Measurements from ENCODE around the gene SLC25A19. TPM values are rescaled to one million over a fixed set of nuclear protein-coding genes. Genes with fewer than 3 reads are reported as not detected.

Gene SLC25A19
- total RNA-seq, 1 experiment from 2014 or later: 29.8 TPM

GRCh38 chr17:75318211-75318610, 29.0 kb upstream of the SLC25A19 start:
- intact Hi-C loops (cut with micrococcal nuclease; ENCODE audit: unreplicated experiment): no loop called here
- Mint-ChIP-seq H3K4me3 (ENCODE audit: unreplicated experiment) (no peak overlapping the region), H3K9me3 (ENCODE audit: unreplicated experiment) (no peaks in the 10 kb centered on the region), H3K27me3 (ENCODE audit: insufficient read depth, unreplicated experiment) (no peaks in the 10 kb centered on the region), H3K27ac (ENCODE audit: unreplicated experiment) (no peak overlapping the region), H3K4me1 (ENCODE audit: low read depth, unreplicated experiment) (peaks cover 7% of the 10 kb centered on the region), H3K36me3 (ENCODE audit: insufficient read depth, unreplicated experiment) (peaks cover 75% of the 10 kb centered on the region)
- CTCF ChIA-PET: no interaction called here
- POLR2A ChIA-PET: interaction anchor here (0.6 kb wide), 1 partner anchor 47 kb away, joined by 3 read pairs; no protein-coding TSS in a partner anchor
- BruUV-seq (replicated peaks): no TSS peak
- no peaks in the 10 kb centered on the region for H3K9me3 ChIP-seq
- no peak overlapping the region for H3K4me3 ChIP-seq (ENCODE audit: low read depth, low read length)
- DNase-seq: no peak
- no peaks in the 10 kb centered on the region; the same call in 1 of the 2 replicates for H3K27me3 ChIP-seq (replicated peaks; ENCODE audit: control insufficient read depth, insufficient read depth, low read length)
- no peak for TF ChIP-seq CTCF (IDR thresholded peaks at IDR 0.05; ENCODE audit: insufficient read depth in 1 of 2, low read depth in 1 of 2, low read length in 1 of 2, severe bottlenecking in 1 of 2, unreplicated experiment in 1 of 2)
- H3K36me3 ChIP-seq (ENCODE audit: control insufficient read depth, insufficient read depth, low read length): peaks cover 3% of the 10 kb centered on the region
- no peaks in the 10 kb centered on the region for H3K4me1 ChIP-seq

GRCh38 chr17:75317671-75318070, 28.4 kb upstream of the SLC25A19 start:
- H3K9me3 ChIP-seq: no peaks in the 10 kb centered on the region
- no peaks in the 10 kb centered on the region for H3K4me1 ChIP-seq
- H3K36me3 ChIP-seq (ENCODE audit: control insufficient read depth, insufficient read depth, low read length): peaks cover 3% of the 10 kb centered on the region
- ChIA-PET CTCF (interaction anchor here (1.0 to 1.4 kb wide), 2 partner anchors 8 to 28 kb away, joined by 3 to 5 read pairs; partner anchors contain the start of gene SLC25A19), POLR2A (interaction anchor here (0.6 kb wide), 1 partner anchor 48 kb away, joined by 3 read pairs; no protein-coding TSS in a partner anchor)
- Mint-ChIP-seq H3K9me3 (ENCODE audit: unreplicated experiment) (no peaks in the 10 kb centered on the region), H3K27me3 (ENCODE audit: insufficient read depth, unreplicated experiment) (no peaks in the 10 kb centered on the region), H3K4me1 (ENCODE audit: low read depth, unreplicated experiment) (peaks cover 8% of the 10 kb centered on the region), H3K36me3 (ENCODE audit: insufficient read depth, unreplicated experiment) (peaks cover 75% of the 10 kb centered on the region), H3K4me3 (ENCODE audit: unreplicated experiment) (no peak overlapping the region), H3K27ac (ENCODE audit: unreplicated experiment) (no peak overlapping the region)
- intact Hi-C loops (cut with micrococcal nuclease; ENCODE audit: unreplicated experiment): no loop called here
- H3K27me3 ChIP-seq (replicated peaks; ENCODE audit: control insufficient read depth, insufficient read depth, low read length): no peaks in the 10 kb centered on the region; the same call in 1 of the 2 replicates
- no TSS peak for BruUV-seq (replicated peaks)
- DNase-seq: peak in 1 of 2 experiments; percentile 46
- no peak overlapping the region for H3K4me3 ChIP-seq (ENCODE audit: low read depth, low read length)
- TF ChIP-seq CTCF (IDR thresholded peaks at IDR 0.05; ENCODE audit: insufficient read depth in 1 of 2, low read depth in 1 of 2, low read length in 1 of 2, severe bottlenecking in 1 of 2, unreplicated experiment in 1 of 2): no peak

- TF ChIP-seq CTCF (IDR thresholded peaks at IDR 0.05; ENCODE audit: insufficient read depth in 1 of 2, low read depth in 1 of 2, low read length in 1 of 2, severe bottlenecking in 1 of 2, unreplicated experiment in 1 of 2): no peak
- DNase-seq: no peak
- ChIA-PET CTCF (interaction anchor here (0.6 to 1.4 kb wide), 5 partner anchors 9 to 1143 kb away, joined by 3 to 5 read pairs (median 3); partner anchors contain the start of gene MIF4GD), POLR2A (no interaction called here)
- Mint-ChIP-seq H3K4me3 (ENCODE audit: unreplicated experiment) (no peak overlapping the region), H3K4me1 (ENCODE audit: low read depth, unreplicated experiment) (peaks cover 12% of the 10 kb centered on the region), H3K27ac (ENCODE audit: unreplicated experiment) (peak overlapping the region; percentile 17), H3K36me3 (ENCODE audit: insufficient read depth, unreplicated experiment) (peaks cover 61% of the 10 kb centered on the region), H3K9me3 (ENCODE audit: unreplicated experiment) (no peaks in the 10 kb centered on the region), H3K27me3 (ENCODE audit: insufficient read depth, unreplicated experiment) (no peaks in the 10 kb centered on the region)
- Histone ChIP-seq H3K4me3 (ENCODE audit: low read depth, low read length) (no peak overlapping the region), H3K9me3 (no peaks in the 10 kb centered on the region), H3K27me3 (replicated peaks; ENCODE audit: control insufficient read depth, insufficient read depth, low read length) (no peaks in the 10 kb centered on the region; the same call in 1 of the 2 replicates), H3K4me1 (no peaks in the 10 kb centered on the region), H3K36me3 (ENCODE audit: control insufficient read depth, insufficient read depth, low read length) (peaks cover 3% of the 10 kb centered on the region)
- no TSS peak for BruUV-seq (replicated peaks)
- intact Hi-C loops (cut with micrococcal nuclease; ENCODE audit: unreplicated experiment): no loop called here
Observed at GRCh38 chr17:75316253-75316652, 27.0 kb upstream of the SLC25A19 start.
